Esophagus squamous epithelium (tissue), 4 donors: Measurements from ENCODE around the gene DAAM1.

Source experiments
- CTCF ChIP-seq, 6 experiments: fragments of 450-650 bp in 4 of 6; fragments of 200-600 bp in 2 of 6; sonication (generic) in 2 of 6; IDR thresholded peaks; one replicate each; pipeline ENCODE4 v1.5.1; 2016 to 2019; ENCODE audit warnings: antibody characterized with exemption in 6 of 6, mild to moderate bottlenecking in 4 of 6, moderate library complexity in 4 of 6
- POLR2A ChIP-seq, 4 donors: fragments of 450-650 bp; IDR thresholded peaks; one replicate each; pipeline ENCODE4 v1.6.1; 2017; ENCODE audit warnings: antibody characterized with exemption in 4 of 4, mild to moderate bottlenecking in 4 of 4, moderate library complexity in 3 of 4

GRCh38 chr14:59293935-59294661 lies 105.6 kb downstream of the DAAM1 start:
- TF ChIP-seq CTCF (IDR thresholded peaks at IDR 0.05): no peak
- no peak for TF ChIP-seq POLR2A (IDR thresholded peaks at IDR 0.05)
